HS-5 (cell line): ENCODE results near the gene IRF1.
"Not testable (repeated sequence)": the region's sequence is repeated elsewhere in the genome, so short reads cannot be mapped to it uniquely, and the experiment has no call there.

ENCODE experiments used
- DNase-seq: peaks from one replicate; pipeline ENCODE4 v3.0.0-alpha.2; 2012; ENCODE audit warnings: low read depth

The IRF1 gene

DNA sequence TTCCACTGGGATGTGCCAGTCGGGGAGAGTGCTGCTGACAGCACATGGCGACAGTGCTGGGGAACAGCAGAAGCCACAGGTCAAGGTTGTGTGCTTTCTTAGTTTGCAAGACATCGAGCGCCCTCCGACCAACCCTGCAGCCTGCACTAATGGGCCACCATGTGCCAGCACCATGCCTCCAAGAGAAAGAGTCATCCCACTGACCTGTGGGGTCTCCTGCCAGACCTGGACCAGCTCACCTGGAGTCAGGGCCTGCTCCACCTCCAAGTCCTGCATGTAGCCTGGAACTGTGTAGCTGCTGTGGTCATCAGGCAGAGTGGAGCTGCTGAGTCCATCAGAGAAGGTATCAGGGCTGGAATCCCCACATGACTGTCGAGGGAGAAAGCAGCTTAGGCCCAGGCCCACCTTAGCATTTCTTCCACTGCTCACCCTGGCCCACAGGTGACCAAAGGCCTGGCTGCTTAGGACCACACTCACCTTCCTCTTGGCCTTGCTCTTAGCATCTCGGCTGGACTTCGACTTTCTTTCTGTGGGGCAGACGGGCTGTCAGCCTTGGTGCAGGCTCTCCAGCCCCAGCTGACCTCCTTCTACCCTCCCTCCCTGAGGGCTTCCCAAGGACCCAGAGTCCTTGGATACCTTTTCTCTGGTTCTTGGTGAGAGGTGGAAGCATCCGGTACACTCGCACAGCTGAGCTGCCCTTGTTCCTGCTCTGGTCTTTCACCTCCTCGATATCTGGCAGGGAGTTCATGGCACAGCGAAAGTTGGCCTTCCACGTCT, 4.1 kb downstream of the IRF1 start:
- no peak for DNase-seq

DNA sequence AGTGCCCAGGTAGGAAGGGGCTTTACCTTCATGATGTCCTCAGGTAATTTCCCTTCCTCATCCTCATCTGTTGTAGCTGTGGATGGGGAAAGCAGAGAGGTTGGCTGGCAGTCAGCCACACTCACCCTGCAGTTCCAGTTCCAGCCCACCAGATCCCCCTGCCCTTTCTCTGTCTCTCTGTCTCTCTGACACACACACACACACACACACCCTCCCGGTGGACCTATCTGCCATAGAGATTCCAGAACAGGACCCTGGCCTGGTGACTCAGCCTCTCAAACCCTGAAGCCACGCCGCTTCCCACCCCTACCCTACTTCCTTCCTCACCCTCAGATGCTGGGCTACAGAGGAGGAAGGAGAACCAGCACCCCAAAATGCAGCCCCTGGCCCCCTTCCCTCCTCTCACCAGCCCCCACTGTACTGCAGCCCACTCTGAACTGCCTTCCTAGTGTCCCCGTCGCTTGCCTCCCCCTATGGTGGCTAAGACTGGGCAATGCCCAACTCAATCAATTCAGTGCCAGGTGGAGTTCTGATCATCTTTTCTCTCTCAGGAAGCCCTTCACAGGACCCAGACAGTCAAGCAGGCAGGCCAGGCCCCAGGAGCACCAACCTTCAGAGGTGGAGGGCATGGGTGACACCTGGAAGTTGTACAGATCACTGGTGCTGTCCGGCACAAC, 4.8 kb downstream of the IRF1 start:
- DNase-seq, result no peak

DNA sequence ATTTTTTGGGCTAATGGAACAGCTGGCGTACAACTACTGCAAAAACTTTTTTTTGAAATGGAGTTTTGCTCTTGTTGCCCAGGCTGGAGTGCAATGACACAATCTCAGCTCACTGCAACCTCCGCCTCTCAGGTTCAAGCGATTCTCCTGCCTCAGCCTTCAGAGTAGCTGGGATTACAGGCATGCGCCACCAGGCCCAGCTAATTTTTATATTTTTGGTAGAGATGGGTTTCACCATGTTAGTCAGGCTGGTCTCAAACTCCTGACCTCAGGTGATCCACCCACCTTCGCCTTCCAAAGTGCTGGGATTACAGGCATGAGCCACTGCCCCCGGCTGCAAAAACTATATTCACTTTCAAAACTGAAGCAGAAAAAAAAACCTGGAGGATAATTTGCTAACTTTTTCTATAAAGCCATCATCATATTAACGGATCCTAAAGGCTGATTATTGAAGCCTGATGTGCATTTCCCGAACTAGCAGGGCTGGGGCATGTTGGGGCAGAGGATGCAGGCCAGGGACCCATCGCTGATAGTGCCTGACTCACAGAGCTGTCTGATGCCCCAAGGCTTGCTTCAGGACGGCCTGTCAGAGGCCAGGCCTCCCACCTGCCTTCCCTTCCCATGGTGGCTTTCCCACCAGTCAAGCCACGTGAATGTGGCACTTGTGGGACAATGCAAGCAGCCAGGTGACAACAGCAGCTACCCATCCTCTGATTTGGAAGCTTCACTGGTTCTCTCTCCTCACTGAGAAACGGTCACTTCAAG, 5.5 kb downstream of the IRF1 start:
- DNase-seq, result not testable (repeated sequence)

DNA sequence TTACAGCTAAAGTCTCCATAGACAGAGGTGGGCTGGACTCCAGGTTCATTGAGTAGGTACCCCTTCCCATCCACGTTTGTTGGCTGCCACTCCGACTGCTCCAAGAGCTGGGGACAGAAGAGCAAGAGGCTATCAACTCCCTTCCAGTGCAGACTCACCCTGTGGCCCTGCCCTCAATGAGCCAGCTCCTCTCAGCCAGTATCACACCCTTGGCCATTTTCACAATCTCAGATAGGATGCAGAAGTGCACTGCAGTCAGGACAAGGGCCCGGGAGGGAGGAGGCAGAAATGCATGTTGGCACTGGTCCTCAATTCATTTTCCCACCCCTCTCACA, 6.2 kb downstream of the IRF1 start:
- DNase-seq, result no peak

DNA sequence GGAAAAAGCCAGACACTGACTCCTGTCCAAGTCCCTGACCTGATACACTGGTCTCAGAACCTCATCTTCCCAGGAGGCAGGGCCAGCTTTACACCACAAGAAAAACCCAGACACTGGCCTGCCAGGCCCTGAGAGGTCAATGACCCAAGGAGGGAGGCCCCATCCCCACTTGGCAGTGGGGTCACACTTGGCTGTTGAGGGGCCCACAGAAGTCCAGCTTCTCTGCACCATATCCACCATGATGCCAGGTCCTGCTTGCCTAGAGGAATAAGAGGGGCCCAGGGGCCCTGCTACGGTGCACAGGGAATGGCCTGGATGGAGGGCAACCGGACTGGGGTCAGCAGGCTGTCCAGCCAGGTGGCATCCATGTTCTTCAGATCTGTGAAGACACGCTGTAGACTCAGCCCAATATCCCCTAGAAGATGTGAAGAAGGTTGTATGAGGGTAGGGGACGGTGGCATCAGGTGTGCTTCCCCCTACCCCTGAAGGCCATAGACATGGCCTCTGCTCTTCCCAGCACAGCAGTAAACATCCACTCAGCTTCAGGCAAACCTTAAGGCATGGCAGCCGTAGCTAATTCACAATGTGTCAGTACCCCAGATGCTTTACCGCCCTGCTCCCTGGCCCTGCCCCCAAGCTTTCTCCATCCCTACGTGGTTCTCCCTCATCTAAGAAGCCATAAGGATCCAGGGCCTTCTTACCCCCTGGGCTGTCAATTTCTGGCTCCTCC, 6.7 kb downstream of the IRF1 start:
- DNase-seq, result no peak

DNA sequence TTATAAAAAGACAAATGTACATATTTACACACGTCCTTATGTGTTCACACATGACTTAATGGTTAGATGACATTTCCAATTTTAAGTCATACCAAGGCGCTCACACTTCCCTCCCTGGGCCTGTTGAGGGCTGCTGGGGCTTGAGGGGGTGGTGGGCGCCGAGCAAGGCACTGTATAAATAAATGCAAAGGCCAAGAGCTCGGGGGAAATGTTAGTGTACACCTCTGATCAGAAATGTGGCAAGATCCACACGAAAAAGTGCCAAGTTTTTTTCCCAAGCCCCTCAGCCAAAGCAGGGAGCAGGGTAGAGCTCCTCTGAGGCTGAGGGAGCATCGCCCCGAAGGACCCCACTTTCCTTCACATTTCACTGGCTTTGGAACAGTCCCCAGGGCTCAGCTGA, 7.5 kb downstream of the IRF1 start:
- DNase-seq, result no peak

DNA sequence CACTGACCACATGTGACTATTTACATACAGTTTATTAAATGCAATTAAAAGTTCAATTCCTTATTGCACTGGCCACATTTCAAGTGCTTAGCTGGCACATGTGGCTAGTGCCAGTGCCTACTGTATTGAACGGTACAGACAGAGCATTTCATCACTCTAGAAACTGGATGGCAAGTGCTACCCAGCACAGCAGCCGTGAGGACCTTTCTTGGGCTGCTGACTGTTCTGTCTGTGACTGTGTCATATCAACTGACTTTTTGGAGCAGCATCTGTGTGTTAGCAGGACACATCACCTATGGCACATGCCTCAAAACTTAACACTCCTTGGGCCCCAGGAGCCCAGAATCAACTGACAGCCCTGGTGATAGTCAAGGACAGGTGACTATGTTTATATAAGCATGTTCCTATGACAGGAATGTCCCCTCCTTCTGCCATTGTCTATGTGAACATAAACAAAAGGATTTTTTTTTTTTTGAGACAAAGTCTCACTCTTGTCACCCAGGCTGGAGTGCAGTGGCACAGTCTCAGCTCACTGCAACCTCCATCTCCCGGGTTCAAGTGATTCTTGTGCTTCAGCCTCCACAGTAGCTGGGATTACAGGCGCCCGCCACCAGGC, 8.9 kb downstream of the IRF1 start:
- DNase-seq, result no peak

DNA sequence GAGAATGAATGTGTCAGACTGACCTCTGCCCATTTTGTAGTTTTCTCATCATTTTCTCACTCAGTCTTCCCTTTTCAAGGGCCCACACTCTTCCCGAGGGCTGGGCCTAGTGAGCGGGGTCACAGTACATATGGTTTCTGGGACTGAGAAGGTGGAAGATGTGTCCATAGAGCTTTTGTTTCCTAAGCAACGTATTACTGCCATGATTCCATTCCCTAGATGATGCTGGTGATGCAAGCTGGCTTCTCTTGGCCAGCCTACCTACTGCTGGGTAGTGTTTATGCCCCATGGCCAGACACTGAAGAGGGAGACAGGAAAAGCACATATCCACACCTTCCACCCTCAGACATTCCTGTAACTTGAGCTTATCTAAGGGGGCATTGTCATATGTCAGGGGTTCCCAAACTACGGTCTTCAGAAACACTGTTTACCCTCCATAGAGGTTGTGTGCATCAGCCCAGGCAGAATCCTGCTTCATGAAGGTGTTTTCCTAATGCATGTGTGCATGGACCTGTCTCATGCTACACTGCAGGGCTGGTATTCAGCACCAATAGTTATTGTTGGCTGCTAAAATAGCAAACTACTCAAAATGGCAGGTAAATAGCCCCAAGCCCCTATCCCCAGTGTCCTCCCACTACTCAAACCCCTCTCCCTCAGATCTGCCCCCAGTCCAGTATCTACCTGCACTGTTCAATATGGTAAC, 9.5 kb downstream of the IRF1 start:
- DNase-seq, result no peak

DNA sequence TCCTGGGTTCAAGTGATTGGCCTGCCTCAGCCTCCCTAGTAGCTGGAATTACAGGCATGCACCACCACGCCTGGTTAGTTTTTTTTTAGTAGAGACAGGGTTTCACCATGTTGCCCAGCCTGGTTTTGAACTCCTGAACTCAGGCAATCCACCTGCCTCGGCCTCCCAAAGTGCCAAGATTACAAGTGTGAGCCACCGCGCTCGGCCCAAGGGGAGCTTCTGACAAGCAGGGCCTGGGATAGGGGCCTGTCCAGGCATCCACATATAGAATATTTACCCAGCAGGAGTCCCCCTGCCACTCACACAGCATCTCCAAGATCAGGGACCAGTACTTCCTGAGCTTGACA, 10.1 kb downstream of the IRF1 start:
- DNase-seq, result no peak

DNA sequence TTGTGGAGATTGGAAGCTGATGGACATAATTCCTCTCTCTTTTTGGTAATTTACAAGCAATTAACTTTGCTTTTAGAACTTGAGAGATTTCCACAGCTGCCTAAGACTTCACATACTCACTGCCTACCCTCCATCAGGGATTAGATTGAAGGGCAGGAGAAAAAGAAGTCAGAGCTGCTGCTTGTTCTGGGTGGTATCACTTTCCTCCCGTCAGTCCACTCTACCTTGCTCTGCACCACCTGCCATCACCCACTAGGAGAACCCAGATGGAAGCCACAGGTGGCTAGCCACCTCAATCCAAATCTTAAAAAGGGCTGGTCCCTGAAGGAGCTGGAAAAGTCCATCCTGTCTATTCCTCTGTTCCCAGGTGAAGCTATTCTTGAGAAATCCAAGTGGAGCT, 10.5 kb downstream of the IRF1 start:
- DNase-seq, result no peak

DNA sequence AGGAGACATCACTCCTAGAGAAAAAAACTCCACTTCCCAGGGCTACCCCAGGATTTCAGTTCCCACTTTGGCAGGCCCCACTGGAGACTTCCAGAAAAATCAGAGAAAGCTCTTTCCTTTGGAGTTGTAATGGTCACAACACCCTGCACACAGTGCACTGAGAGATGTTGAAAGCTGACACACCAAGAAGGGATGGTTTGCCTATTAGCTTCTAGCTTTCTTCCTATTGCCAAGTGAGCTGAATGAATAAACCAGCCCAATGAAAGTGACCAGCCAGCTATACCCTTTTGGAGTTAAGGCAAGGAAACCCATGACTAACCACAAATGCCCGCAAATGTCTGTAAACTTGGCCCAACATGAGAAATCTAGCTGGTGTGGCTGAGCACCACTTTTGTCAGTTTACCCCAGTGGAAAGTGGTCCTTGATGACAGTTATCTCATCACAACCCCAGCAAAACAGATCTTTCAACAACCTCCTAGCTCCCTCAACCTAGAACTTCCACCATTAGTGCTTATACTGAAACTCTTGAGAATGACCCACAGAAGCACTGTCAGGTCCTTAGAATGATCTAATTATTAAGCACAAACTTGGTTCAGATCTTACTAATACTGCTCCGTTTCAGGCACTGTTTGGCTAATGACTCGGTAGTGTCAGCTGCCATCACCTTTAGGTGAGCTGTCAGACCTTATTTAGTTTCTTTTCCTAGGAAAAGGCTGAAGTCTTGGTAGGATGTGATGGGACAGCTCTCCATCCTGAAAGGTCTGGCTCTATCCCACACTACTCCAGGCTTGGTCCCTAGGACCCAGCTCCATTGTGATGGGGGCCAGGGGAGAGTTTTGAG, 11.2 kb downstream of the IRF1 start:
- no peak for DNase-seq

DNA sequence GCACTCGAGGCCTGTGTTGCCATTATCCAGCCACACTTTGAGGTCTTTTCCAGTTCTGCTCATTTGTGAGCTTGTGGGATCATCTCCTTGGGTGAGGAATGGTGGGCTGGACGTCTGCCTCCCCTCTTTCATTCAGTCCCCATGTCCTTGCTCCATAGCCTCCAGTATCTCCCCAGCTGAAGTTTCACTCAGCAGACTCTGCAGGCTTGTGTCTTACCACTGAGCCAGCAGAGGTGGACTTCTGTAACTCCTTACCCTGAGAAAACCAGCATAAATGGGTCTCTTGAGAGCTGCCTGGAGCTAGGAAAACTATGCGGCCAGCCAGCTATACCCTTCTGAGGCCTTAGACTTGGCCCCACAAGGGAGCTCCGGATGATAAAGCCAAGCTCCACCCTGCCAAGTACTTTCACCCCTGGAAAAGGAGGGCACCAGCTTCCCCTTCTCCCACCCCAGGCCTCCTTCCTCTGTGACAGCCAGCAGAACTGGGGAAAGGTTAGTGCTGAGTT, 12.2 kb downstream of the IRF1 start:
- no peak for DNase-seq

DNA sequence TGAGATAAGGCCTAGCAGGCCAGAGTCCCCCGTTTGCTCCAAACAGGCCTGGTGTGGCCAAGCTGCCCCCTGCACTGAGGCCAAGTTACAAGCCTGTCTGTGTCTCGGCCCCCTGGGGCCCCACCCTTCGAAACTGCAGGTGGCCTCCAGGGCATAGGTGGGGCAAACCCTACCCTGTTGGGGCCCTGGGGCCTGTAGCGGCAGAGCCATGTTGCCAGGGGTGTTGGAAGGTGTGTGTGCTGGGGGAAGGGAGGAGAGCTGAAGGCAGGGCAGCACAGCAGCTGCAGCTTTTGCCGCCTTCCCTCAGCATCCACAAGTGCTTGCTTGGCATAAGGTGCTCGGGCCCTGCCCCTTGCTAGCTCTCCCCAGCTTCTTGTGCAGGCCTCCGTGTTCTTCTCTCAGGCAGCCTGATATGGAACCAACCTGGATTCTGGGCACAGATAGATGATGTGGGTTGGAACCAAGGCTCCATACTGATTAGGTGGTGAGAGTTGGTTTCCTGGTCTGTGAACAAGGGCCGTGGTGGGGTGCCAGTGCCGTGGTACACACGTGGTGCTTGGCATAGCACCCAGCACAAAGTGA, 12.7 kb downstream of the IRF1 start:
- no peak for DNase-seq

DNA sequence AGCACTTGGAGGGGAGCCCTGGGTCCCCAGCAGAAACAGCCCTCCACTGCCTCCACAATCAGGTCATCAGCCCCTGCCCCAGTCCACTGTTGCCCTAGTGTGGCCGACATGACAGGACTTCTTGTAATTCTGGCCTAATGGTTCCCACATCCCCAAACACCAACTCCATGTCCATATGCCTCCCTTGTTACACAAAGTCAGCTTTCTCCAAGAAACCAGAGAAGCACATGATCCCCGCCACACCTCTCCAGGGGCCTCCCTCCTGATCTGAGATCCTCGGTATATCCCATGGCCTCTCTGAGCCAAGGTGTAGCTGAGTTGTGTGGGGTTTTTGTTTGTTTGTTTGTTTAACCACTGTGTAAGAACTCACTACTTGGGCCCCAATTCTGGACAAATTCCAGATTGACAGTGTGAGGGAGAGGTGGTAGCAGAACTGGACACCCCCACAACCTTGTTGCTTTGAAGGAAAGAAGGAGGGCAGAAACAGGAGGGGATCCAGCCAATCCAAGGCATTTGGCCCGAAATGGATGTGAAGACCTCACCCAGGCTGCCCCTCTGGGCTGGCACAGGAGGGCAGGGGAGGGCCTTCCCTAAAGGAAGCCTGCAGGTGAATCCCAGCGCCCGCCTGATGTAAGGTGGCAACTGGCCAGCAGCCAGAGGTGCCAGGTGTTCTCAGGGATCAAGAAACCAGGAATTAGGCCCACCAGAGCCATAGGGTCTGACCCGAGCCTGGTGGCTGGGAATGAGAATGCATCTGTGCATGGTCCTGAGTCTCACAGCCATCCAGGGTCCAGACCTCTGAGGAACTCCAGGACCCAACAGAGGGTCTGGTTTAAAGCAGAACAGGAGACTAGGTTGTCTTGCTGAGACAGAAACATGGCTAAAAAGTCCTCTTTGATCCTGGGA, 13.4 kb downstream of the IRF1 start:
- no peak for DNase-seq

DNA sequence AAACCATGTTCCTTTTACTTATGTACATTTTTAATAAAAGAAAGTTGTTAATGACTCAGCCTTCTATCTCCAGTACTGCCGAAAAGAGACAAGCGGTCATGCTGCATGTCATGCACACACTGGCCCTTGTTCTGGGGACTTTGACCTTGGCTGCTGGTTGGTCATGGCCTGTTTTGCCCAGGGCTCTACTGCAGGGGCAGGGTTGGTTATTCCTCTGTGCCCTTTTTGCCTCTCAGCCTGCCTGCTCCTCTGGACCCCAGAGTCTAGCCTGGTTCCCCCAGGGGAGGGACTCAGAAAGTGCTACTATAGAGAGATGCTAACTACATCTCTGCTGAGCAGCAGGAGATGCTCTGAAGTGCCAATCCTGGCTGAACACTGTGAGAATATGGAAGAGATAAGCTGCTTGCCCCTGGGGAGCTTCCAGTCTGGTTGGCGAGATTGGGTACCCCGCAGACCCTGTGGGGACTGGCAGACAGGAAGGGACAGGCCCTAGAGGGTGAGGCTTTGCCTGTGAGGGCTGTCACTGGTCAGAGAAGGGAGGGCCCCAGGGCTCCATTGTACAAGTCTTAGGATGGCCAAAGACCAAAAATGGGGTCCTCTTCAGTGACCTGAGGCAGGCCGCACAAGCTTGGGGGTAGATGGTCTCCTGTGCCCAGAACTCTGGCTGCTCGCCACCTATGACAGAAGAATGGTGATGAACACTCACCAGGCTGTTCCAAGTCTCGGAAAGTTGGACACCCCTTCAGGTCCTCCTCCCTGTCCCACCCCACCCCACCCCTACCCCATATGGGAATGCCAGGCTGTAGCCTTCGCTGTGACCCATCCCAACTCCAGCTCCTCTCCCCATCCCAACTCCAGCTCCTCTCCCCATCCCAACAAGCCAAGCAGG, 14.3 kb downstream of the IRF1 start:
- DNase-seq, result no peak

DNA sequence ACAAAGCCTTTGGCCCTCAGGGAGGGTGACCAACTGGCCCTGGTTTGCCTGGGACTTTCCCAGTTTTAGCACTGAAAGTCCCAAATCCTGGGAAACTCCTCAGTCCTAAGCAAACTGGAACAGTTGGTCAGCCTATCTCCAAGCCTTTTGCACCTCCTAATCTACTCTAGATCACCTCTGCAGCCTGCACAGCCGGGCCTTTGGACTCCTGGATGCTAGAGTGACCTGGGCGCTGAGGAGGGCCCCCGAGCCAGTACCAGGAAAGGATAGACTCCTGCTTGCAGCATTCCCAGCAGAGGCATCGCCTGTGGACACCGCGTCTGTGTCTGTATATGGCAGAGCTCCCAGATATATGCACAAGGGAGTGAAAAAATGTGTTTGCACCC, 15.1 kb downstream of the IRF1 start:
- DNase-seq, result no peak

DNA sequence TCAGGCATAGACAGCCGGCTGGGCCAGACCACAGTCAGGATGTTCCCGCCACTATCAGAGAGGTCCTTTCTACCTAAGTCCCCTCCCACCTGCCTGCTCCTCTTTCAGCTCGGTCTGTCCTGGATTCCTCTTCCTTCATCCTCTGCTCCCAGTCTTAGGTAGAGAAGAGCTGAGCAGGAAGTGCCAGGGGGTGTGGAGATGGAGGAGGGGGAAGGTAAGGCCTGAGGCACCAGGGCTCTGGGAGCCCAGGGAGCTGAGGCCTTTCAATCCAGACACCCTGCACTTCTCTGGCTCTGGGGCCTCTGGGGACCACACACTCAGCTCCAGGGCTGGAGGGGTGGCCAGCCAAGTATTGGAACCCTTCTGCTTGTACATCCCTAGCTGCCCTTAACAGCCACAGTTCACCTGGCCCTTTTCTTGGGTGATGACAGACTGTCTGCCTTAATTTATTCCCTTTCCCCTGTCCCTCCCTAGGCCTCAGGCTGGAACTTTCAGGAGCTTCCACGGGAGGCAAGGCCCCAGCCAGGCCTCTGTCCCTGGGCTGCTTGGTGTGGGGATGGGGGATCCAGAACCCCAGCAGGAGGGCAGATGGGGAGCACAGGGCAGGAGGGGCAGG, 15.6 kb downstream of the IRF1 start:
- no peak for DNase-seq
